OCI-LY3 (cell line): ENCODE data around the gene SLFN11.
"Not testable (repeated sequence)": the region's sequence is repeated elsewhere in the genome, so short reads cannot be mapped to it uniquely, and the experiment has no call there.

Source experiments
- H2AFZ ChIP-seq: fragments of 200-600, 300-600 bp; shearing (Covaris generic); 2 replicates; pipeline ENCODE4 v1.6.0; 2014; ENCODE audit warnings: antibody characterized with exemption, low read depth, low read length
- H3K27ac ChIP-seq: fragments of 200-600, 300-600 bp; sonication (generic); 2 replicates; pipeline ENCODE4 v1.5.1; 2014; ENCODE audit warnings: mild to moderate bottlenecking, low read length, moderate library complexity, mixed read lengths
- H3K27me3 ChIP-seq: fragments of 200-600, 300-600 bp; sonication (generic); 2 replicates; pipeline ENCODE4 v1.6.1; 2014; ENCODE audit warnings: low read depth, low read length, mixed read lengths
- H3K36me3 ChIP-seq: fragments of 200-600, 300-600 bp; sonication (generic); replicated peaks from 2 replicates; pipeline ENCODE3; 2014; ENCODE audit warnings: low read depth, low read length, mixed read lengths
- H3K4me1 ChIP-seq: fragments of 300-600, 200-600 bp; sonication (generic); 2 replicates; pipeline ENCODE4 v1.6.1; 2014; ENCODE audit warnings: low read length, mixed read lengths
- H3K4me2 ChIP-seq: fragments of 200-600, 300-600 bp; sonication (generic); 2 replicates; pipeline ENCODE4 v1.6.1; 2014; ENCODE audit warnings: low read length, mixed read lengths
- H3K4me3 ChIP-seq: fragments of 300-600, 200-600 bp; sonication (generic); 2 replicates; pipeline ENCODE4 v1.5.1; 2014; ENCODE audit warnings: antibody characterized with exemption, mild to moderate bottlenecking, low read length, moderate library complexity
- H3K79me2 ChIP-seq: fragments of 300-600, 200-600 bp; shearing (Covaris generic); 2 replicates; pipeline ENCODE4 v1.6.1; 2014; ENCODE audit warnings: mild to moderate bottlenecking, low read length, mixed read lengths
- H3K9ac ChIP-seq: fragments of 300-600, 200-600 bp; shearing (Covaris generic); 2 replicates; pipeline ENCODE4 v1.6.0; 2014; ENCODE audit warnings: mild to moderate bottlenecking, low read length, moderate library complexity
- H3K9me3 ChIP-seq: fragments of 200-600, 300-600 bp; shearing (Covaris generic); 2 replicates; pipeline ENCODE4 v1.6.1; 2014; ENCODE audit warnings: low read length, mixed read lengths; ENCODE audit not compliant: insufficient read depth
- H4K20me1 ChIP-seq: fragments of 200-600, 300-600 bp; sonication (generic); 2 replicates; pipeline ENCODE4 v1.6.1; 2016; ENCODE audit warnings: low read length, mixed read lengths; ENCODE audit not compliant: insufficient read depth
- EZH2phosphoT487 ChIP-seq: fragments of 200-600 bp; shearing (Covaris generic); IDR thresholded peaks from 2 replicates; pipeline ENCODE4 v1.6.1; 2018; ENCODE audit warnings: antibody characterized with exemption, mixed run types, low read depth
- TF ChIP-seq, protein P1 (sequence below): fragments of 200-600, 300-600 bp; sonication (generic); IDR thresholded peaks from 2 replicates; pipeline ENCODE4 v1.5.1; 2014; ENCODE audit warnings: antibody characterized with exemption, low read length, low read depth

The SLFN11 gene

GRCh38 chr17:35414247-35414646, 40.8 kb upstream of the SLFN11 start:
- no peaks in the 10 kb centered on the region for H3K79me2 ChIP-seq
- H3K27me3 ChIP-seq, result no peaks in the 10 kb centered on the region
- H3K4me2 ChIP-seq, result no peak overlapping the region
- no peak overlapping the region for H2AFZ ChIP-seq
- no peak for TF ChIP-seq EZH2phosphoT487
- TF ChIP-seq, protein P1, sequence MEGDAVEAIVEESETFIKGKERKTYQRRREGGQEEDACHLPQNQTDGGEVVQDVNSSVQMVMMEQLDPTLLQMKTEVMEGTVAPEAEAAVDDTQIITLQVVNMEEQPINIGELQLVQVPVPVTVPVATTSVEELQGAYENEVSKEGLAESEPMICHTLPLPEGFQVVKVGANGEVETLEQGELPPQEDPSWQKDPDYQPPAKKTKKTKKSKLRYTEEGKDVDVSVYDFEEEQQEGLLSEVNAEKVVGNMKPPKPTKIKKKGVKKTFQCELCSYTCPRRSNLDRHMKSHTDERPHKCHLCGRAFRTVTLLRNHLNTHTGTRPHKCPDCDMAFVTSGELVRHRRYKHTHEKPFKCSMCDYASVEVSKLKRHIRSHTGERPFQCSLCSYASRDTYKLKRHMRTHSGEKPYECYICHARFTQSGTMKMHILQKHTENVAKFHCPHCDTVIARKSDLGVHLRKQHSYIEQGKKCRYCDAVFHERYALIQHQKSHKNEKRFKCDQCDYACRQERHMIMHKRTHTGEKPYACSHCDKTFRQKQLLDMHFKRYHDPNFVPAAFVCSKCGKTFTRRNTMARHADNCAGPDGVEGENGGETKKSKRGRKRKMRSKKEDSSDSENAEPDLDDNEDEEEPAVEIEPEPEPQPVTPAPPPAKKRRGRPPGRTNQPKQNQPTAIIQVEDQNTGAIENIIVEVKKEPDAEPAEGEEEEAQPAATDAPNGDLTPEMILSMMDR, result no peak
- no peak overlapping the region for H3K27ac ChIP-seq
- no peak overlapping the region for H3K4me3 ChIP-seq
- H4K20me1 ChIP-seq, result no peaks in the 10 kb centered on the region
- no peak overlapping the region for H3K9ac ChIP-seq
- H3K4me1 ChIP-seq, result peaks cover 23% of the 10 kb centered on the region
- no peaks in the 10 kb centered on the region for H3K9me3 ChIP-seq
- H3K36me3 ChIP-seq, result no peaks in the 10 kb centered on the region

DNA sequence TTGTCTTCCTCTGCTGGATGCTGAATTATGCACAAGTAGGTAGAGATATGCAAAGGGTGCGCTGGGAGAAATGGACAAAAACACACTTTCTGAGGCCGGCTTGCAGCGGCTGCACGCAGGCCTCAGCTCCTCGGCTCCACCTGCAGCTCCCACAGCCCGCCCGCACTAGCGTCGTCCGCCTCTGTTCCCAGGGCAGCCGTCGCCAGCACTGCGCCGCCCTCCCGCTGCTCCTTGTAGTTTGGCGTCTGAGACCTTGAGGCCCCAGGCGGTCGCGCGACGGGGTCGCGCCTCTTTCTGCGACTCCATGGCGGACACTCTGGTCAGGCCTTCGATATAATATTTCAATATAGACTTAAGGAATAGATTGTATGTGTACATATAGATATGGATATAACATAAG, 34.1 kb upstream of the SLFN11 start:
- Histone ChIP-seq H3K9ac (no peak overlapping the region), H3K9me3 (no peaks in the 10 kb centered on the region), H3K4me2 (no peak overlapping the region), H3K4me3 (no peak overlapping the region), H3K4me1 (peaks cover 34% of the 10 kb centered on the region), H3K79me2 (no peaks in the 10 kb centered on the region), H3K27ac (no peak overlapping the region), H2AFZ (no peak overlapping the region), H3K36me3 (no peaks in the 10 kb centered on the region), H4K20me1 (no peaks in the 10 kb centered on the region), H3K27me3 (no peaks in the 10 kb centered on the region)
- TF ChIP-seq, protein P1, result no peak
- TF ChIP-seq EZH2phosphoT487, result no peak

DNA sequence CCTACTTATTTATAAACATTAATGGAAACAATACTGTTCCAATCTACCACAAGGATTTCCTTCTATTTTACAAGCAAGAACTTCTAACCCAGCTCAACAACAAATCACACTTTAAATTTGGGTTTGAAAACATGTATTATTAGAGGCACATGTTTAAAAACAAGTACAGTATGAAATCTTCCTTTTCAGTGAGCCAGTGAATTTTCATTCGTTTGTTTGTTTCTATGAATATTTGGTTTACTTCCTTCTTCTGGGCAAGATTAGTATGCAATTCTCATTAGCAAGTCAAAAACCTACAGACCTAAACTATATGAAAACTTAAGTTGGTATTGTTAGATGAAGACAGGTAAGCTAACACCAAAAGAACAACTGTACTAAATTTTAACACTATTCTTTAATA, 33.1 kb upstream of the SLFN11 start:
- no peak overlapping the region for H3K9ac ChIP-seq
- H3K4me3 ChIP-seq, result no peak overlapping the region
- H3K9me3 ChIP-seq, result no peaks in the 10 kb centered on the region
- H3K27ac ChIP-seq, result no peak overlapping the region
- no peak overlapping the region for H2AFZ ChIP-seq
- peaks cover 38% of the 10 kb centered on the region for H3K4me1 ChIP-seq
- TF ChIP-seq, protein P1, result no peak
- TF ChIP-seq EZH2phosphoT487, result no peak
- no peaks in the 10 kb centered on the region for H3K27me3 ChIP-seq
- no peak overlapping the region for H3K4me2 ChIP-seq
- H3K36me3 ChIP-seq, result no peaks in the 10 kb centered on the region
- no peaks in the 10 kb centered on the region for H4K20me1 ChIP-seq
- no peaks in the 10 kb centered on the region for H3K79me2 ChIP-seq

GRCh38 chr17:35404360-35404759, 30.9 kb upstream of the SLFN11 start:
- Histone ChIP-seq H3K79me2 (no peaks in the 10 kb centered on the region), H4K20me1 (no peaks in the 10 kb centered on the region), H2AFZ (peak overlapping the region; percentile 17), H3K36me3 (no peaks in the 10 kb centered on the region), H3K4me2 (peak overlapping the region; percentile 63), H3K4me3 (peak overlapping the region; percentile 38), H3K4me1 (peaks cover 38% of the 10 kb centered on the region), H3K9me3 (no peaks in the 10 kb centered on the region), H3K27me3 (no peaks in the 10 kb centered on the region), H3K9ac (peak overlapping the region; percentile 59), H3K27ac (peak overlapping the region; percentile 92)
- TF ChIP-seq, protein P1, result no peak
- no peak for TF ChIP-seq EZH2phosphoT487

- not testable (repeated sequence) for H3K36me3 ChIP-seq, H3K4me2 ChIP-seq, H3K4me3 ChIP-seq, H4K20me1 ChIP-seq, H3K9ac ChIP-seq, H2AFZ ChIP-seq, H3K27ac ChIP-seq, H3K9me3 ChIP-seq, H3K27me3 ChIP-seq, H3K4me1 ChIP-seq, H3K79me2 ChIP-seq
Observed at GRCh38 chr17:35393783-35394182, 20.4 kb upstream of the SLFN11 start.
